WI38 (cell line): ENCODE data around the gene RIT2.

ENCODE experiments used
- H3K4me3 ChIP-seq: 2 replicates; pipeline ENCODE4 v1.5.1; 2011; ENCODE audit warnings: low read depth, mild to moderate bottlenecking, control low read depth, low read length
- TF ChIP-seq, protein P1 (sequence below): IDR thresholded peaks from 2 replicates; pipeline ENCODE4 v1.5.1; 2012; ENCODE audit warnings: low read depth, mild to moderate bottlenecking, control low read depth, low read length

The RIT2 gene

GRCh38 chr18:42861271-42861670 is 254.2 kb downstream of the RIT2 start:
- TF ChIP-seq, protein P1, sequence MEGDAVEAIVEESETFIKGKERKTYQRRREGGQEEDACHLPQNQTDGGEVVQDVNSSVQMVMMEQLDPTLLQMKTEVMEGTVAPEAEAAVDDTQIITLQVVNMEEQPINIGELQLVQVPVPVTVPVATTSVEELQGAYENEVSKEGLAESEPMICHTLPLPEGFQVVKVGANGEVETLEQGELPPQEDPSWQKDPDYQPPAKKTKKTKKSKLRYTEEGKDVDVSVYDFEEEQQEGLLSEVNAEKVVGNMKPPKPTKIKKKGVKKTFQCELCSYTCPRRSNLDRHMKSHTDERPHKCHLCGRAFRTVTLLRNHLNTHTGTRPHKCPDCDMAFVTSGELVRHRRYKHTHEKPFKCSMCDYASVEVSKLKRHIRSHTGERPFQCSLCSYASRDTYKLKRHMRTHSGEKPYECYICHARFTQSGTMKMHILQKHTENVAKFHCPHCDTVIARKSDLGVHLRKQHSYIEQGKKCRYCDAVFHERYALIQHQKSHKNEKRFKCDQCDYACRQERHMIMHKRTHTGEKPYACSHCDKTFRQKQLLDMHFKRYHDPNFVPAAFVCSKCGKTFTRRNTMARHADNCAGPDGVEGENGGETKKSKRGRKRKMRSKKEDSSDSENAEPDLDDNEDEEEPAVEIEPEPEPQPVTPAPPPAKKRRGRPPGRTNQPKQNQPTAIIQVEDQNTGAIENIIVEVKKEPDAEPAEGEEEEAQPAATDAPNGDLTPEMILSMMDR: no peak
- no peak overlapping the region for H3K4me3 ChIP-seq

DNA sequence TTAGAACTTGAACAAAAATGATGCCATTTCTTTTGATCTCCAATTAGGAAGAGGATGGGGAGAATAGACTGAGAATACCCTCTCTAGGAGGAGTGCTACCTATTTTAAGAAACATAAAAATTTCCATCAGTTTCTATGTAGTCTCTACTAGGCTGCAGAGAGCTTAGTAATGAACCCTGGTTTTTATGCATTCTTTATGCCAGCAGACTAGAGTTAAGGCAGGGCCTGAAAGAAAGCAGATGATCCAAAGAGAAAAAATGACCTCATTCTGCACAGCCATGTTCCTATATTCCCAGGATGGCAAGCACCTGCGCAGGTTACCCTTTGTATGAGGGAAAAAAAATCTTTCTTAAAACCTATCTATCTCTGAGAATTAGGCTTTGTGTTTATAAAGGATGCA is 254.9 kb downstream of the RIT2 start:
- no peak overlapping the region for H3K4me3 ChIP-seq
- TF ChIP-seq, protein P1: no peak

DNA sequence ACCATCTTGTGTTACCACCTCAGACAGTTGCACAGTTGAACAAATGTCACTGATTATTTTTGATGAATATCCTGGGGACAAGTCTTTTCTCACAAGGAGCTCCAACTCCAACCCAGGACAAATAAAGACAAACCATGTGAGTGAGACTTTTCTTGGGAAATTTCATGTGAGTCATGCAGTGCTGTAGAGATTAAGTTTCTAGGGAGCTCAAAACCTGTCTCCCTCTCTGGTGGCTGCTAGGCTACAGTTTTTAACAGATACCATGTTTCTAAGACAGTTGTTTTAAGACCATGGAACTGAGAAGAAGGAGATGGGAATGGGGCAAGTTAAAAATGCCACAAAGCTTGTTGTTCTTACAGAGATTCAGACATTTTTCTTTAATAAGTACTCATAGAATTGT is 255.5 kb downstream of the RIT2 start:
- no peak overlapping the region for H3K4me3 ChIP-seq
- TF ChIP-seq, protein P1: no peak

GRCh38 chr18:42854558-42854957 is 260.9 kb downstream of the RIT2 start:
- TF ChIP-seq, protein P1: no peak
- H3K4me3 ChIP-seq: no peak overlapping the region

- TF ChIP-seq, protein P1: no peak
- no peak overlapping the region for H3K4me3 ChIP-seq
Measured at GRCh38 chr18:42850174-42851083, 265.1 kb downstream of the RIT2 start.

- no peak overlapping the region for H3K4me3 ChIP-seq
- TF ChIP-seq, protein P1: no peak
Measured at GRCh38 chr18:42839408-42839807, 276.1 kb downstream of the RIT2 start.

DNA sequence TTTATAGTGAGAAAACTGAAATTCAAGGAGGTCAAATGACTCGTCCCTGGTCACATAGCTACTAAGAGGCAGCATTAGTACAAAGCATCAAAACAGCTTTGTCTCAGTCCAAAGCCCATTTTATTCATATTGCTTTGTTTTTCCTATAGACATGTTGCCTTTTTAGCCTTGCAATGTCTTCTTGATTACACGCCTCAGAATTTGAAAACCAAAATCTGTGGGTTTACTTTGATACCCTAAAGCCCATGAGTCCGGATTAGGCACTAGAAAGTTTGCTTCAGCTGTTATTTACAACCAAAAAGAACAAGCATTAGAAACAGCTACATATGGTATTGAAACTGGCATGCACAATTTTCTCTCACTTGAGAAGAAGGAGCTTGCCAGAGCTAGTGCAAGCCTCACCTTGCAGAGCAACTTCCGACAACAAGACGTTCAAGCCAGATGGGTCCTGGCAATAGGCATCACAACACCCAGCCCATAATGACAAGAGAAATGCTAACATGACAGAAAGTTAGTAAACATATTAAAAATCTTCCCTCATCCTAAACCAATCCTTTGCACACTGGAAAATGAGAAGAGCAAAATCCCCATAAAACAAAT is 276.8 kb downstream of the RIT2 start:
- TF ChIP-seq, protein P1: no peak
- H3K4me3 ChIP-seq: no peak overlapping the region
